AG04449 (cell line): ENCODE results near the gene PACSIN3.

ENCODE experiments used
- CTCF ChIA-PET: fragments of 350-600 bp; formaldehyde crosslinking; extraction: SDS; loops from one replicate; lab custom pipeline; 2021; ENCODE audit warnings: antibody characterized with exemption; lab: Yijun Ruan, JAX
- POLR2A ChIA-PET: fragments of 400-600, 350-600 bp; formaldehyde crosslinking; extraction: SDS; loops from one replicate; lab custom pipeline; 2020; ENCODE audit warnings: antibody characterized with exemption, inconsistent platforms; lab: Yijun Ruan, JAX
- DNase-seq: peaks from one replicate; pipeline ENCODE4 v3.0.0-alpha.2; 2010; ENCODE audit warnings: low read depth, low spot score
- H3K4me3 ChIP-seq: 2 replicates; pipeline ENCODE4 v1.5.1; 2011; ENCODE audit warnings: low read depth, mild to moderate bottlenecking, control low read depth, low read length
- TF ChIP-seq, protein P1 (sequence below): IDR thresholded peaks from one replicate; pipeline ENCODE4 v1.5.1; 2011; ENCODE audit warnings: mild to moderate bottlenecking, moderate library complexity, low read length, control low read depth, inconsistent platforms; ENCODE audit not compliant: insufficient read depth; ENCODE audit errors: missing control alignments

The PACSIN3 gene

GRCh38 chr11:47165253-47165840 is 20.9 kb downstream of the PACSIN3 start:
- TF ChIP-seq, protein P1, sequence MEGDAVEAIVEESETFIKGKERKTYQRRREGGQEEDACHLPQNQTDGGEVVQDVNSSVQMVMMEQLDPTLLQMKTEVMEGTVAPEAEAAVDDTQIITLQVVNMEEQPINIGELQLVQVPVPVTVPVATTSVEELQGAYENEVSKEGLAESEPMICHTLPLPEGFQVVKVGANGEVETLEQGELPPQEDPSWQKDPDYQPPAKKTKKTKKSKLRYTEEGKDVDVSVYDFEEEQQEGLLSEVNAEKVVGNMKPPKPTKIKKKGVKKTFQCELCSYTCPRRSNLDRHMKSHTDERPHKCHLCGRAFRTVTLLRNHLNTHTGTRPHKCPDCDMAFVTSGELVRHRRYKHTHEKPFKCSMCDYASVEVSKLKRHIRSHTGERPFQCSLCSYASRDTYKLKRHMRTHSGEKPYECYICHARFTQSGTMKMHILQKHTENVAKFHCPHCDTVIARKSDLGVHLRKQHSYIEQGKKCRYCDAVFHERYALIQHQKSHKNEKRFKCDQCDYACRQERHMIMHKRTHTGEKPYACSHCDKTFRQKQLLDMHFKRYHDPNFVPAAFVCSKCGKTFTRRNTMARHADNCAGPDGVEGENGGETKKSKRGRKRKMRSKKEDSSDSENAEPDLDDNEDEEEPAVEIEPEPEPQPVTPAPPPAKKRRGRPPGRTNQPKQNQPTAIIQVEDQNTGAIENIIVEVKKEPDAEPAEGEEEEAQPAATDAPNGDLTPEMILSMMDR: no peak
- CTCF ChIA-PET: interaction anchor here (1.2 to 8.4 kb wide), 6 partner anchors 9 to 282 kb away, joined by 3 to 106 read pairs (median 65); partner anchors contain the start of genes ARFGAP2 and NR1H3
- no peak for DNase-seq
- POLR2A ChIA-PET: interaction anchor here (0.6 to 0.9 kb wide), 4 partner anchors 11 to 286 kb away, joined by 3 to 4 read pairs (median 4); no protein-coding TSS in a partner anchor
- H3K4me3 ChIP-seq: no peak overlapping the region

GRCh38 chr11:47164321-47164720 is 21.9 kb downstream of the PACSIN3 start:
- no peak overlapping the region for H3K4me3 ChIP-seq
- no peak for DNase-seq
- TF ChIP-seq, protein P1: no peak
- CTCF ChIA-PET: interaction anchor here (1.2 to 8.4 kb wide), 7 partner anchors 11 to 280 kb away, joined by 3 to 106 read pairs (median 53); partner anchors contain the start of genes ARFGAP2 and NR1H3
- POLR2A ChIA-PET: no interaction called here

DNA sequence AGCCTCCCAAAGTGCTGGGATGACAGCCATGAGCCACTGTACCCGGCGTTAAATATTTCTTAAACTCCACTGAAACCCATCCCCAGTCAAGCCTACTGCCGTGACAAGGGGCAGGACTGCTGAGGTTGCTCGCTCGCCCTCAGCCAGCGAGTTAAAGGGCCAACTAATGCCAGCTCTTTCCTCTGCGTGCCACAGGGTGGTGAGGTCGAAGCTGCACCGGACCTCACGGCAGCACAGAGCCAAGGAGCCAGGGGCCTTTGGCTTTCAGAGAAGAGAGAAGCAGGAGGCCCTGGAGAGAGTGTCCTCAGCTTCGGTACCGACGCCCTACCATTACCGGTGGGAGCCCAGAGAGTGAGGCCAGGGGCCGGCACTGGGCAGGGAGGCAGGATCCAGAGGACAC is 22.3 kb downstream of the PACSIN3 start:
- TF ChIP-seq, protein P1: no peak
- DNase-seq: no peak
- H3K4me3 ChIP-seq: no peak overlapping the region
- POLR2A ChIA-PET: no interaction called here
- CTCF ChIA-PET: interaction anchor here (1.0 to 8.4 kb wide), 12 partner anchors 11 to 280 kb away, joined by 3 to 106 read pairs (median 8); partner anchors contain the start of genes ARFGAP2 and NR1H3

DNA sequence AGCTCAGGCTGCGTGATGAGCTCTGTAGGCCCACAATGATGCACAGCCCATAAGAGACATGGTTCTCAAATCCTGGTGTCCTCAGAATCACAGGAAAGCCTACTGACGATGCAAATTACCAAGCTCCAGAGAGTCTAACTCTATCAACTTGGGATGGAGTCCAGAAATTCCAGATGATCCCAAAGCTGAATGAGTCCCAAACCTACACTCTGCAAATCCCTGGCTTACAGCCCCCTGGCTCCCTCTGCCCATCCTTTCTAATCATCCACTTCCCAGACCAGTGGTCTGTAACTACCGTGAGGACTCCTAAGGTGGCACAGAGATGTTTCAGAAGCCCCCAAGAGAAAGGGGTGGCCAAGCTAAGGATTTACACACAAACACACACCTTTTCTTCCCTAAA is 23.0 kb downstream of the PACSIN3 start:
- ChIA-PET CTCF (interaction anchor here (0.8 to 8.4 kb wide), 19 partner anchors 10 to 295 kb away, joined by 3 to 106 read pairs (median 9); partner anchors contain the start of genes ARFGAP2, CSTPP1, LRP4 and NR1H3), POLR2A (interaction anchor here (0.7 kb wide), 1 partner anchor 270 kb away, joined by 3 read pairs; no protein-coding TSS in a partner anchor)
- DNase-seq: no peak
- TF ChIP-seq, protein P1: no peak
- H3K4me3 ChIP-seq: no peak overlapping the region

GRCh38 chr11:47162426-47162825 is 23.8 kb downstream of the PACSIN3 start:
- CTCF ChIA-PET: interaction anchor here (0.7 to 8.4 kb wide), 28 partner anchors 9 to 337 kb away, joined by 3 to 106 read pairs (median 5); partner anchors contain the start of genes ARFGAP2, CSTPP1, LRP4 and NR1H3
- TF ChIP-seq, protein P1: no peak
- DNase-seq: no peak
- POLR2A ChIA-PET: interaction anchor here (0.6 kb wide), 1 partner anchor 496 kb away, joined by 3 read pairs; no protein-coding TSS in a partner anchor
- no peak overlapping the region for H3K4me3 ChIP-seq

- TF ChIP-seq, protein P1: no peak
- ChIA-PET CTCF (interaction anchor here (0.6 to 8.4 kb wide), 28 partner anchors 9 to 336 kb away, joined by 3 to 106 read pairs (median 5); partner anchors contain the start of genes ARFGAP2, CSTPP1, LRP4 and NR1H3), POLR2A (no interaction called here)
- no peak overlapping the region for H3K4me3 ChIP-seq
- DNase-seq: no peak
These were observed 24.3 kb downstream of the PACSIN3 start for GRCh38 chr11:47161890-47162289.
